M059J (cell line): Measurements from ENCODE around the gene CTDNEP1. TPM values are rescaled to one million over a fixed set of nuclear protein-coding genes. Genes with fewer than 3 reads are reported as not detected.

Experiments used
- DNase-seq: peaks from one replicate; pipeline ENCODE4 v3.0.0-alpha.2; 2012; ENCODE audit warnings: low read depth
- total RNA-seq: library from RNA; depleted of rRNA; stranded (reverse); fragments of >200 nt; shearing (Covaris generic); gene quantifications from 2 replicates; pipeline ENCODE4 v1.2.3, GENCODE V29; 2014

CTDNEP1 gene
- total RNA-seq, 1 experiment from 2014 or later: 42.6 TPM

DNA sequence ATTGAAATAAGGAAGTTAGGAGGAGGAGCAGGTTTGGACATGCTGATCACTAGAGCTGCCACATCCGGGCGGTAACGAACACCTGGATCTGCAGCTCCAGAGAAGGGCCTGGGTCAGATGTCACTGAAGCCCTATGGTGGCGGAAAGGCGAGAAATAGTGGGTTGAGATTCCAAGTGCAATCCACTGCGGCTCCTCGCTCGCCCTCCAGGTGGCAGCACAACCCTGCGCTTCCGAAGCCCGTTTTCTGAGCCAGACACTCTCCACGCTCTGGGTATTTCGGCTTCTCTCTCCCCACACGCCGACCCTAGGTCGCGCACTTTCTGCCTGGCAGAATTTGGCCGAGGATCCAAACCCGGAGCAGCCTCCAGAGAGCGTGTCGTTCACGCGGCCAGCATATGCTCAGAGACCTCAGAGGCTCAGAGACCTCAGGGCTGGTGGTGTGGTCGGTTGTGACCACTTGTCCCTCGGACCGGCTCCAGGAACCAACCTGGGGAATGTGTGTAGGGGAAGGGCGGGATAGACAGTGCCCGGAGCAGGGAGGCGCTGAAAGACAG is 29.1 kb upstream of the CTDNEP1 start:
- DNase-seq: peak; percentile 76

DNA sequence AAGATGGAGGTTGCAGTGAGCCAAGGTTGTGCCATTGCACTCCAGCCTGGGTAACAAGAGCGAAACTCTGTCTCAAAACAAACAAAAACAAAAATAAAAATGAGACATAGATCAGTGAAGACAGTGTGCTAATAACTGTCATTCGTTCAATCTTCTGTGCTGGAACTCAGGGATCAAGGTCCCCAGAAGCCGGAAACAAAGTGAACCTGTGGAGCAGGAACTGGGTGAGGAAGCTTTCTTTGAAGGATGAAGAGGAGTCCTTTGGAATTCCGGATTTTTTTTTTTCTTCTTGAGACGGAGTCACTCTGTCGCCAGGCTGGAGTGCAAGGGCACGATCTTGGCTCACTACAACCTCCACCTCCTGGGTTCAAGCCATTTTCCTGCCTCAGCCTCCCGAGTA is 27.9 kb upstream of the CTDNEP1 start:
- DNase-seq: no peak

DNA sequence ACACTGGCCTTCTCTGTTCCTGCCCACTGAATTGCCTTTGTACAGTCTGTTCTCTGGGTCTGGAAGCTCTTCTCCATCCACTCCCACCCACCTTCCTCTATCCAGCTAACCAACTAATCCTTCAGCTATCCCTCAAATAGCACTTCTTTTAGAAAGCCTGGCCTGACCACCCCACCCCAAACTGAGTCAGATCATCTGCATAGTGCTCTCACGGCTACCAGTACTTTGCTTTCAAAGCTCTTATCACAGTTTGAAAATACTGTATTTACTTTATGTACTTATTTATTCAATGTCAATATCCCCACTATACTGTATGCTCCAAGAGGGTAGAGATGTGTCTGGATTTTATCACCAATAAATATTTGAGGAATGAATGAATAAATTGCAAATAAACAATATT is 15.2 kb upstream of the CTDNEP1 start:
- no peak for DNase-seq

DNA sequence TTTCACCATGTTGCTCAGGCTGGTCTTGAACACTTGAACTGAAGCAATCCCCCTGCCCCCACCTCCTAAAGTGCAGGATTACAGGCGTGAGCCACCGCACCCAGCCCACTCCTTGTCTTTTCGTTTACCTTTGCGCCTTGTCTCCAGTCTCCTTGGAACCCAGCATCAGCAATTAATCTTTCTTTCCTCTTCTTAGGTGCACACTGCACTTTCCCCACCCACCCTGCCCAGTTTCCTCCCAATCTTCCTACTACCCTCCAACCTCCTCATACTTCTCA is 12.2 kb upstream of the CTDNEP1 start:
- no peak for DNase-seq

DNA sequence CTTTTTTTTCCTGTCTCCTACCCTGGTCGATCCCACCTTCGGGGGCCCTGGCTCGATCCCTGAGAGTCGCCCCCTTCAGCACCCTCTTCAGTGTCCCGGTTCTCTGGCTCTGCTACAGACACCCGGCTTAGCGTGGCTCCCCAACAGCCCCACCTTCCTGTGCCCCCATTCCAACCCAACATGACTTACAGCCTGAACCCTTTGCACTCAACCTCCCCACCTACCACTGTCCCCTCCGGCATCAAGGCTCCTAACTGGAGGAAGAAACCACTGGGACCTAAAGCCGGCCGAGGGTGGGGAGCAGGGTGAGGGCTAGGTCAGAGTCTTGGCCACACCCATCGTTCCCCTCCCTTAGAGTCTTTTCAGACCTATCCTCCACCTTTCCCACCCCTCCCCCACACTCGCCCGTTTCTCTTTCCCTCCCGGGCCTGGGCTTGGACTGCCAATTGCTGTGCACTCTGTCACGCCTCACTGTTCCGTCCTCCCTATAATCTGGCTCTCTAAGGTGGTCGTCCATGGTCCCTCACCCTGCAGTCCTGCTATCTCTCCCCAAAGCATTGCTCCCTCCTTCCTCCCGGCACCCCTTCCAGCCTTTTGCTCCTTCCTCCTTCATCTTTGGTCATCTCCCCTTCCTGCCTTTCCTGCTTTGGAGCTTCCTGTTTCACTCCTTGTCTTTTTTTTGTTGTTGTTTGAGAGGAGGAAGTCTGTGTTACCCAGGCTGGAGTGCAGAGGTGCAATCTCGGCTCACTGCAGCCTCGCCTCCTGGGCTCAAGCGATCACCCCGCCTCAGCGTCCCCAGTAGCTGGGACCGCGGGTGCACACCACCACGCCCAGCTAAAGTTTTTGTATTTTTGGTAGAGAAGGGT is 11.6 kb upstream of the CTDNEP1 start:
- no peak for DNase-seq

DNA sequence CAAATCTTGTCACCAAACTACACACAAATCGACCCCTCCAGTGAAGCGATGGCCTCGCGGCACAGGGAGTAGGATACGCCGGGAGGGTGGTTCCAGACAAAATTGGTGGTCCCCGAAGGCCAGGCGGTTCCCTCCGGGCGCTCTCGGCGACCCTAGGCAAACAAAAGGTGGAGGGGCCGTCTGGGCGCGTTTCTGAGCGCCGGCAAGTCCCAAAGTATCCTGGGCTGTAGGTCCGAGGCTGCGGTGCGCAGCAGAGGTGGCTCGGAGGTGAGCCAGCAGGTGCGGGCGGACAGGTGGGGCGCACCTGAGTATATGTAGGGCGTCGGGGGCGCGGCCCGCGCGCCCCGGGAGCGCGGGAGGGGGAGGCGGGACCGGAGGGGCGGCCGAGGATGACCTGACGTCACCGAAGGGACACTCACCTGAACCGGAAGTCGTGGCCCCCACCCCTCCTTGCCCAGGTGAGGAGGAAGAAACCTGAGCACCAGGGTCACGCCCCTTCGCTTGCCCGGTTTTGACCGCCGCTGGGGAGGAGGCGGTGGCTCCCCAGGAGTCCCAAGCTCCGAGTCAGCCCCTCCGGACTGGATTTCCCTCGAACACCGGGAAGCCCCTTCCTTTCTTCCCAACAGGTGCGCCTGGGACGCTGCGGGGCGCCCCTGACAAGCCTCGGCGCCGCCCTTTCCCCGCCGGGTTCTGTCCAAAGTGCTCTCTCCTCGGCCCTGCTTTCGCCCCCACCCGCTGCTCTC is 10.8 kb upstream of the CTDNEP1 start, which contains the start of gene CLDN7:
Gene CLDN7, minus strand, starts transcription at position 287 of the 743 bp plus-strand sequence. CDS start 435 bp downstream, outside the sequence.
- no peak for DNase-seq

DNA sequence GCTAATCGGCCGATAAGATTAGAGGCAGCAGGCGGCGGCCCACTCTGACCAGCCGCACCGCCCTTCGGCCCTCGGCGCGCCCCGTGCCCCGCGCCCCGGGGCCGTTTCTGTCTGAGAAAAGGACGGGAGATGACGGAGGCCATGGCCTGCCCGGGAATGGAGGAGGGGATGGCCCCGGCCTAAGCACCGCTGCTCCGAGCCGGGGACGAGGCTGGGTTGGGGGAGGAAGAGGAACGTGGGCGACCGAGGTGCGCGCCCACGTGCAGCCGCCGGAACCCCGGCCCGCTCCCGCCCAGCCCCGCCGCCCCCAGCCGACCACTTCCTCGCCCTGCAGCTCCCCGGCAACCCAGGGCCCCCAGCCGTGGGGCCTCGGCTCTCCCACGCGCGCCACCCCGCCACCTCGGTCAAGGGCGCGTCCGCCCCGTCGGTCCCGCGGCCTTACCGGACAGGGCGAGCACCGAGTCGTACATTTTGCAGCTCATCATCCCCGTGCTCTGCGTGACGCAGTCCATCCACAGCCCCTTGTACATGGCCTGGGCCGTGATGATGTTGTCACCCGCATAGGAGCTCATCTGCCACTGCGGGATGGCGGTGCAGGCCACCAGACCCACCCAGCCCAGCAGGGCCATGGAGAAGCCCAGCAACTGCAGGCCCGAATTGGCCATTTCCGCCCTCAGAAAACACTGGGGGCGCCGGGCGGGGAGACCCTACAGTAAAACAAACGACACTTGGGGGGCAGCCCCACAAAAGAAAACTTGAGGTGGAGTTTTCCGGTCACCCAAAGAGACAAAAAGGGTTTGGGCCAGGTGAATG is 10.1 kb upstream of the CTDNEP1 start:
- no peak for DNase-seq

DNA sequence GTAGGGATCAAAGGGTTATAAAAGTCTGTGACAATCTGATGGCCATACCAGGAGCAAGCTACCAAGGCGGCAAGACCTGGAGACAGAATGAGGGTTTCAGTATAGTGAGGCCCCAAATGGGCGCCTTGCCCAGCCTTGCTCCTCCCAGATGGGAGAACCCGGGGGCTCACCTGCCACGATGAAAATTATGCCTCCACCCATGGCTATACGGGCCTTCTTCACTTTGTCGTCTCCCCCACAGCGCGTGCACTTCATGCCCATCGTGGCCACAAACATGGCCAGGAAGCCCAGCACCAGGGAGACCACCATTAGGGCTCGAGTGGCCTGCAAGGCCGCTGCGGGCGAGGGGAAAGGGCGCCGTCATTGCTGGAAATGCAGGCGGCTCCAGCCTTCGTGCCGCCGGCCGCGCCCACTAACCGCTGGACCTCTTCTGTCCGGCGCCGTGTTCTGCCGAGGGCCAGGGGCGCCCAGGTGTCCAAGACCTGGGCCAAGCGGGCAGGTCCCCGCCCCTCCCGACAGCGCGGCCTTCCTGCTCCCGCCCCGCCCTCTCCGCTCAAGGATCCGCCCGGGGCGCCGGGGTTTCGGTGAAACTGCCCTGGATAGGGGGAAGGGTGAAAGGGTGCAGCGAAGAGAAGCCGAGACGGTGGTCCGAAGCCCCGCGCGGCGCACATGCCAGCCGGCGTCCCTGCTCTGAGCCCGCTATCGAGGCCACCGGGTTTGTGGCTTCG is 9.3 kb upstream of the CTDNEP1 start:
- DNase-seq: no peak

DNA sequence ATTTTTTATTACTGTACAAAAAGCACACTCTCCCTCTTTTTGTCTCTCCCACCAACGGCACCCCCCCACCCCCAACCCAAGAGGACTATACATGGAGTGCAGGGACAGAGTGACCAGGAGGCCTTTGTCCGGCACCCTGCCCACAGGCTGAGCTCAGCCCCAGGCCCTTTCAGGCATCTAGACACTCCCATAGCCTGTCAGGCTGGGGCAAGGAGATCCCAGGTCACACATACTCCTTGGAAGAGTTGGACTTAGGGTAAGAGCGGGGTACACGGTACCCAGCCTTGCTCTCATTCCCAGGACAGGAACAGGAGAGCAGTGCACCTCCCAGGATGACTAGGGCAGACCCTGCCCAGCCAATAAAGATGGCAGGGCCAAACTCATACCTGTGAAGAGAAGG is 8.6 kb upstream of the CTDNEP1 start:
- no peak for DNase-seq

DNA sequence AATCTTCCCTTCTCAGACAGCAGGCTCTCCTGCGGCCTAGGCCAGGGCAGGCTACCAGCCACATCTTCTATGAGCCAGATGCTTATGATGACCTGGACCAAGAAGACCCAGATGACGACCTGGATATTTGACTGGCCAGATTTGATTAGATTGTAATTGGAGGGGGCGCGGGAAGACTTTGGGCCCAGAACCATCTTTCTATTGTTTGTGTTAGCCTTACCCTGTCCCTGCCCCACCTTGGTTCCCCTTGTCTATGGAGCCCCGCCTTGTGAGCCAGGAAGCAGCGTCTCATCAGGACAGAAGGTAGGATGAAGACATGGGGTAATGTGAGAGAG is 8.0 kb upstream of the CTDNEP1 start:
- no peak for DNase-seq

DNA sequence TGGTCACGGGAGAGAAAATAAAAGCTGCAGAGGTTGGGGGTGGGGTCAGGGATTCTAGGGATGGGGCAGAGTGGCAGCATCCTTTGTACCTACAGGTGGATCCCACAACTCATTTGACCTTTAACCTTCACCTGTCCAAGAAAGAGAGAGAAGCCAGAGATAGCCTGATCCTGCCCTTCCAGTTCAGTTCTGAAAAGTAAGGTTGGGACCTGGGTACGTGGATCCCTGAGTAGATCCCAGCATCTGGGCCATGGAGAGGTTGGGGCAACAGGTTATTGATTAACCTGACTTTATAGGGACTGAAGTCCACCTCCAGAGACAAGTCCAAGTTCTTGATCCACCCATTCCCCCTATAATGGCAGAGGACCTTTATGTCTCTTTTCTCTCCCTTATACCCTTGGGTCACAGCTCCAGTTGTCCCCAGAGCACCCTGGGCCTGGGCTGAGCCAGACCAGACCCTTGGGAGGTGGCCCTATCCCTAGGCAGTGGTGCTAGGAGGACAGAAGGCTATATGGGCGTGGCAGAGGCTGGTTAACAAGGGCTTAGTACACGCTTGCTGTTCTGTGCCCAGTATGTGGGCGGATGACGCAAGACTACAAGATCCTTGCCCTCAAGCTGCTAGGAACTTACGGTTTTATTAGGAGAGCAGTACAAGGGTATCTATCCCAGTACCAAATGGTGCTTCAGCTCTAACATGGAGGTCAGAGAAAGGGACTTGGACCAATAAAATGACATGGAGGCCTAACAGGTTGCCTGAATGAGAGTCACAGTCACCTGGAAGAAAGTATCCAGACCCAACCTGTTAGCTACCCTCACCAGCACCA is 7.4 kb upstream of the CTDNEP1 start:
- no peak for DNase-seq

DNA sequence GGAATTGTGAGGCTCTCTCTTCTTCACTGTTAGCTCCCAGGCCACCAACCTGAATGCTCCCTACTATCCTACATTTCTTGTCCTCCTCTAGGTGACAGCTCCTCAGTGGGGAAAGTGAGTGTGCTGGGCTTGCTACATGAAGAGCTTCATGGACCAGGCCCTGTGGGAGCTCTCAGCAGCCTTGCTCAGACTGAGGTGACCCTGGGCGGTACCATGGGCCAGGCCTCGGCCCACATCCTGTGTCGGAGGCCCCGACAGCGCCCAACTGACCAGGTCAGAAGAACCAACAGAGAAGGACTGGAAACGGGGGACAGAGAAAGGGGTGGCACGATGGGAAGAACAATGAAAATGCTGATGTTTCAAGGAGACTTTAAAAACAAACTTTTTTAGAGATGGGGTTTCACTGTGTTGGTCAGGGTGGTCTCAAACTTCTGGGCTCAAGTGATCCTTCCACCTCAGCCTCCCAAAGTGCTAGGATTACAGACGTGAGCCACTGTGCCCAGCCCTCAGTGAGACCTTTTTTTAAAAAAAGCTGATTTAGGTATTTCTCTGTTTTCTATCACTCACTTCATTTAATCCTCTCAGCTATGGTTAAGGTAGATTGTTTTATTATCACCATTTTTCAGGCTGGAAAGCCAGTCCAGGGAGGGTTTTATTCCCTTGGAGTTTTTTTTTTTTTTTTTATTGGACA is 5.4 kb upstream of the CTDNEP1 start:
- DNase-seq: no peak

DNA sequence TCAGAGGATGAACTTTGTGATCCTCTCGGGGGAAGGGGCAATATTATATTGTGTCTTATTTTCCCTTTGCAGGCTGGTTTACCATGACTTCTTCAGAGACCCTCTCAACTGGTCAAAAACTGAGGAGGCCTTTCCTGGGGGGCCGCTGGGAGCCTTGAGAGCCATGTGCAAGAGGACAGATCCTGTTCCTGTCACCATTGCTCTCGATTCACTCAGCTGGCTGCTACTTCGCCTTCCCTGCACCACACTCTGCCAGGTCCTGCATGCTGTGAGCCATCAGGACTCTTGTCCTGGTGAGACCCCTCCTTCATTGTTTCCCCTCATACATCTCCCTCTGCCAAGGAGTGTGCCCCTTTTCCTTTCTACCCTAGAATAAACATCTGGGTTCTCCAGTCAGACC is 3.0 kb upstream of the CTDNEP1 start:
- DNase-seq: no peak

DNA sequence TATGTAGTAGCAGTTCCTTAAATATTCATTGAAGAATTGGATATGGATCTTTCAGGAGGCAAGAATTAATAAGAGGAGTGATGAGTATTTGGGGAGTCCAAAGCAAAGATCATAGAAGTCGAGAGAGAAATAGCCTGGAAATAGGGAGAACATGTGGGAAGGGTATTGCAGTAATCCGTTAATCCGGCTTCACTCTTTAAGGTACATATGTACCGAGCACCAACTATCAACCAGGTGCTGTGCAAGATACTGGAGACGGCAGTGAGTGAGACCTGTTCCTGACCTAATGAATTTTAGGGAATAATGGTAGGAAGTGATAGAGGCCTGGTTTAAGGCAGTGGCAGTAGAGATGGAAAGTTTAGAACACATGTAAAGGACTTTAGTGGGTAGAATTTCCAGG is 1.5 kb upstream of the CTDNEP1 start:
- no peak for DNase-seq

DNA sequence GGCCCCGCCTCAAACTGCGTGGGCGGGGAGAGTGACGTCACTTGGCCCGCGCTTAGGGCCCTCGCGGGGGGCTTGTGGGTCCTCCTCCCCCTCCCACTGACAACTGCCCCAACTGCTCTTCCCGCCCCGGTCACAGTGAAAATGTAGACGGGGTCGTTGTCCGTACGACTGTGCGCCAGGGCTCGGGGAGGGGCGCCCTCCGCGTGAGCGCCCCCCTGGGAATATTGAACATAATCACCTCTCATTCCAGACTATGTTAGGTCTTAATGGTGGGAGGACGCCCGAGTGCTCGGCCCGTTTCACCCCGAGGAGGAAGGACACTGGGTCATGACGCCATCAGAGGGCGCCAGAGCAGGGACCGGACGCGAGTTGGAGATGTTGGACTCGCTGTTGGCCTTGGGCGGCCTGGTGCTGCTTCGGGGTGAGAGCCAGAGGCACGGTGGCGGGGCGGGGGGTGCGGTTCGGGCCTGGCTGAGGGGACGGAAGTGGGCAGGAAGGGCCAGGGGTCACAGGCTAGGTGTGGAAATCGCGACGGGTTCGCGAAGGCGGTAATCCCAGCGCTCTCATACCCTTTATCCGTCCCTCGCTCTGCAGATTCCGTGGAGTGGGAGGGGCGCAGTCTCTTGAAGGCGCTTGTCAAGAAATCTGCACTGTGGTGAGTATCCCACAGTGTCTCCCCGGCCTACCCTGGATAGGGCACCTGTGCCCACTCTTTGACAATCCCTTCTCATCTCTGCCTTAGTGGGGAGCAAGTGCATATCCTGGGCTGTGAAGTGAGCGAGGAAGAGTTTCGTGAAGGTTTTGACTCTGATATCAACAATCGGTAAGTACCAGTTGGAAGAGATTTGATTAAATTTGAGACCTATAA is 876 bp upstream of the CTDNEP1 start, which contains the start of gene ELP5:
Gene ELP5, plus strand, starts transcription at position 40 of the 868 bp plus-strand sequence. Its CDS starts 336 bp downstream, at position 376.
- peak; percentile 92 for DNase-seq

DNA sequence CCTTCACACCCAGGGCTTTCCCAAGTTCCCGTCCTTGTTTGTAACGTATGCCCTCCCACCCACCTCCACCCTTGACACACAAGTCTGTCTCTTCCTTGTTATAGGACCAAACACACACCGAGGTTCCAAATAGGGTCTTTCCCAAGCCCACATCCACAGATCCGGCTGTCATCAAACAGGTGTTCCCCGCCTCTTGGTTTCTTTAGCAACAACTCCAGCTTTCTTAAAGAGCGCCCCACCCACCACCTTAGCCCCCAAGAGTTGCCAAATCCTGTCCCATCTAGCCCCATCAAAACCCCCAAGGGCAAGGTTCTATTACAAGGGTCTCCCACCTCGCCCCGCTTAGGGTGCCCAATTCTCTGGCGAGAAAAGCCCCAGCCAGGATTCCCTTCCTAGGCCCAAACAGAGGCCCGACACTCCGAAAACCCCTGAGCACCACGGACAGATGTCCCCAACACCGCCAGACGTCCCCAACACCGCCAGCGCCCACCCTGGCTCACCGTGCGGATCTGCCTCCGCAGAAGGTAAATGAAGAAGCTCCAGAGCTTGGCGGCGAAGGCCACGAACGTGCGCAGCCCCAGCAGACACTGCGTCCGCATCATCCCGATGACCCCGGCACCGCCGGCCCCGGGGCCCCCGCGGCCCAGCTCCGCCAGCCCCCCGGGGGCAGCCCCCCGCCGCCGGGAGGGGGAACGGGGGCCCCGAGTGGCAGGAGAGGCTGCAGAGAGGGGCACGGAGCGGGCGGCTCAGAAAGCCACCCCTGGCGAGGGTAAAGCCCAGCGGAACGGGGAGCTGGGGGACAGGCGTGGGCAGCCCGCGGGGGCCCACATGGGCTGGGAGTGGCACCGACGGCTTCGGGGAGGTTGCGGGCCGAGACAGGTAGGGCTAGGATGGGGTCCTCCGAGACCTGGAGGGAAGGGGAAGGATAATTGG is 573 bp downstream of the CTDNEP1 start:
- DNase-seq: no peak

DNA sequence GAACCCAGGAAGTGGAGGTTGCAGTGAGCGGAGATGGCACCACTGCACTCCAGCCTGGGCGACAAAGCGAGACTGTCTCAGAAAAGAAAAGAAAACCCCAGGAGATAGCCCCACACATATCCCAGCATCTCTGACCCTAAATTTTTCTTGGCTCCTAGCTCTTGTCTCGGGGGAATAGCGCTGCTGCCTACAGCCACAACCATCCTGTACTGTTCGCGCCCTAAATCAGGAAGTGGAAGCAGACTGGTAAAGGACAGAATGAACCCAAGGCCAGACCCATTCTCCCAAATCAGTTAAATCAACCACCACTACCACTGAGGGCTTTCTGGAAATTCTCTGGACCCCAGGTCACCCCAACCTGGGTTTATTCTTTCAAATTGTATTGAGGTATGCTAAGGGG is 1.7 kb downstream of the CTDNEP1 start:
- no peak for DNase-seq

DNA sequence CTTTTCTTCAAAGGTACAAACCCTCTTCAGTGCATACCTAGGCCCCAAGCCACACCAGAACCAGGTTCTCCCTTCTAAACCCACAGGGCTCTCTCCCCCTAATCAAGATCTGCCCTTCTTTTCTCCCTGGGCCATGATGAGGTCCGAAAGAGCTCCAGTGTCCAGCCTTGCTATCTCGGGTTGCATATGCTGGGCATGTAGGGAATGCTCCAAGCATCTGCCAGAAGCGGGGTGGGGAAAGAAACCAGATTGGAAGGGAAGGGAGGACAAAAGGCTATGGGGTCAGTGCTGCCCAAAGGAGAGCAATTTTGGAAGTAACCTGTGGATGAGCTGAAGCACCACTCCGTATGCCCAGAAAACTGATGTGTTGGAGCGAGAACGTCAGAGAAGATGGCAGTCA is 2.3 kb downstream of the CTDNEP1 start:
- DNase-seq: no peak
